HepG2 (cell line): ENCODE results near the gene KERA. TPM values are rescaled to one million over a fixed set of nuclear protein-coding genes. Genes with fewer than 3 reads are reported as not detected.

ENCODE experiments used
- ATAC-seq: fragments of 200-7000 bp; cut with Tn5 transposase; 3 replicates; pipeline ENCODE4 v1.9.1; 2020; ENCODE audit warnings: mild to moderate bottlenecking, moderate library complexity
- BruUV-seq: library from RNA; stranded (reverse); fragments of 400-500 nt; replicated peaks from 2 replicates; lab custom pipeline; 2021; lab: Mats Ljungman, UMichigan
- CTCF ChIA-PET: fragments of 300-600 bp; formaldehyde crosslinking; extraction: SDS; loops from one replicate; lab custom pipeline; 2021; ENCODE audit warnings: low total read pairs, inconsistent platforms, low intra/inter-chr PET ratio; lab: Yijun Ruan, JAX
- POLR2A ChIA-PET: fragments of 350-600 bp; sonication (Branson Sonifier 250); formaldehyde crosslinking; loops from one replicate; lab custom pipeline; 2020; ENCODE audit warnings: antibody characterized with exemption, inconsistent platforms; lab: Yijun Ruan, JAX
- DNase-seq: peaks from one replicate; pipeline ENCODE4 v3.0.0-alpha.2; 2015; ENCODE audit warnings: low spot score
- FAIRE-seq: peaks from 3 replicates; lab custom pipeline; 2011; peaks lifted over from hg19 to GRCh38; lab: Jason Lieb, UNC
- H2AFZ ChIP-seq: one replicate; pipeline ENCODE4 v1.6.1; 2011; ENCODE audit warnings: low read length, inconsistent platforms
- H3K27ac ChIP-seq: fragments of 300-600 bp; 3 replicates; pipeline ENCODE4 v1.8.0; 2011; ENCODE audit warnings: mixed run types, mild to moderate bottlenecking, mixed read lengths, low read length, inconsistent platforms; ENCODE audit not compliant: insufficient read depth; ENCODE audit errors: extremely low read length
- H3K27me3 ChIP-seq, 2 experiments: fragments of 200-600 bp in 1 of 2; 2 replicates in 1 of 2; 3 replicates in 1 of 2; pipeline versions ENCODE4 v1.6.0 to v1.8.0; 2011; ENCODE audit warnings: low read length in 2 of 2, mild to moderate bottlenecking in 2 of 2, moderate library complexity in 2 of 2, inconsistent platforms in 1 of 2; ENCODE audit not compliant: insufficient read depth in 2 of 2, control insufficient read depth in 1 of 2
- H3K36me3 ChIP-seq, 2 experiments: fragments of 200-600 bp in 1 of 2; replicated peaks in 1 of 2; 2 replicates in 1 of 2; 3 replicates in 1 of 2; pipeline versions ENCODE4 v1.5.1 to v1.8.0; 2011; ENCODE audit warnings: low read length in 2 of 2, inconsistent platforms in 1 of 2; ENCODE audit not compliant: insufficient read depth in 2 of 2, control insufficient read depth in 1 of 2
- H3K4me1 ChIP-seq: 2 replicates; pipeline ENCODE4 v1.5.1; 2012; ENCODE audit warnings: low read length, inconsistent platforms; ENCODE audit not compliant: insufficient read depth
- H3K4me2 ChIP-seq: 2 replicates; pipeline ENCODE4 v1.6.0; 2011; ENCODE audit warnings: low read depth, low read length, inconsistent platforms
- H3K4me3 ChIP-seq, 3 experiments: fragments of 200-600 bp in 1 of 3; sonication (generic), shearing (Covaris generic) in 1 of 3; replicated peaks in 1 of 3; 2 replicates each; pipeline ENCODE4 v1.5.1; 2011 to 2016; ENCODE audit warnings: low read length in 3 of 3, inconsistent platforms in 2 of 3, low read depth in 2 of 3, mild to moderate bottlenecking in 2 of 3, control low read depth in 1 of 3, mixed read lengths in 1 of 3; ENCODE audit not compliant: insufficient read depth in 1 of 3
- H3K79me2 ChIP-seq: one replicate; pipeline ENCODE4 v1.6.1; 2011; ENCODE audit warnings: low read length, inconsistent platforms; ENCODE audit not compliant: insufficient read depth
- H3K9ac ChIP-seq: 2 replicates; pipeline ENCODE4 v1.6.0; 2011; ENCODE audit warnings: mild to moderate bottlenecking, low read depth, low read length, inconsistent platforms; ENCODE audit not compliant: insufficient read depth
- H3K9me3 ChIP-seq: 2 replicates; pipeline ENCODE4 v1.5.1; 2012; ENCODE audit warnings: mild to moderate bottlenecking, low read length
- H4K20me1 ChIP-seq: 2 replicates; pipeline ENCODE4 v1.6.0; 2011; ENCODE audit warnings: inconsistent platforms, mild to moderate bottlenecking, low read length, moderate library complexity; ENCODE audit not compliant: insufficient read depth
- HHEX ChIP-seq: IDR thresholded peaks from 2 replicates; pipeline ENCODE4 v1.6.1; 2016; ENCODE audit warnings: control low read depth
- HNF4A ChIP-seq: sonication (generic); formaldehyde crosslinking; IDR thresholded peaks from 2 replicates; pipeline ENCODE4 v1.4.0; 2020; ENCODE audit warnings: missing genetic modification reagents
- NONO ChIP-seq, 2 experiments: fragments of 450-650 bp in 1 of 2; sonication (generic) in 1 of 2; formaldehyde crosslinking in 1 of 2; IDR thresholded peaks in 1 of 2; conservative IDR thresholded peaks in 1 of 2; 2 replicates each; pipeline versions ENCODE4 v1.6.1 to v1.8.0; 2017 to 2022; ENCODE audit warnings: mild to moderate bottlenecking in 1 of 2, missing genetic modification reagents in 1 of 2, moderate library complexity in 1 of 2
- ZNF530 ChIP-seq: sonication (generic); formaldehyde crosslinking; IDR thresholded peaks from 2 replicates; pipeline ENCODE4 v1.5.0; 2020; ENCODE audit warnings: low read depth, mild to moderate bottlenecking, missing genetic modification reagents
- ZNF598 ChIP-seq: sonication (generic); formaldehyde crosslinking; IDR thresholded peaks from 2 replicates; pipeline ENCODE4 v1.5.1; 2020; ENCODE audit warnings: mild to moderate bottlenecking, missing genetic modification reagents, borderline replicate concordance
- WGBS: methylation state at CpG from one replicate; pipeline ENCODE4 v1.1.6; 2017; ENCODE audit warnings: low lambda C conversion rate; 5-methylcytosine and 5-hydroxymethylcytosine counted together
- in situ Hi-C: cut with HindIII; loops from 2 replicates; pipeline ENCODE4 v1.10.0; 2017; ENCODE audit warnings: low pct_unique_long_range_greater_than_20kb; ENCODE audit not compliant: extremely low pct_ligation_motif_present
- intact Hi-C: fragments of 100-400 bp; cut with micrococcal nuclease; formaldehyde crosslinking; loops from one replicate; pipeline ENCODE4 v1.10.0; 2022; ENCODE audit not compliant: unreplicated experiment
- polyA plus RNA-seq, 8 experiments: library from polyadenylated mRNA; depleted of rRNA in 3 of 8; stranded (reverse) in 7 of 8; unstranded in 1 of 8; fragments of >200 nt; fragmentation: Illumina TruSeq in 4 of 8; extraction: Trizol in 4 of 8; gene quantifications; 2 replicates each; pipeline versions ENCODE4 v1.2.1 to v1.2.3, GENCODE V29; 2011 to 2016; ENCODE audit warnings: low read depth in 4 of 8, missing spikeins in 1 of 8, mixed read lengths in 1 of 8; ENCODE audit not compliant: insufficient read depth in 1 of 8
- total RNA-seq, 5 experiments: library from RNA; depleted of rRNA; stranded (reverse); fragments of >200 nt; fragmentation: Illumina TruSeq; extraction: Trizol; gene quantifications; 2 replicates each; pipeline ENCODE4 v1.2.3, GENCODE V29; 2016; ENCODE audit warnings: low read depth in 1 of 5
- TF ChIP-seq, protein P1 (sequence below): sonication (generic); formaldehyde crosslinking; IDR thresholded peaks from 2 replicates; pipeline ENCODE4 v1.4.0; 2020; ENCODE audit warnings: missing genetic modification reagents
- TF ChIP-seq, protein P2 (sequence below): IDR thresholded peaks from 2 replicates; pipeline ENCODE4 v1.6.1; 2016; ENCODE audit warnings: control low read depth

KERA gene
- total and polyA plus RNA-seq, 2 of the 13 experiments (the other 11 are each of a cell fraction or from before 2014, with no cell fraction given): not detected

DNA sequence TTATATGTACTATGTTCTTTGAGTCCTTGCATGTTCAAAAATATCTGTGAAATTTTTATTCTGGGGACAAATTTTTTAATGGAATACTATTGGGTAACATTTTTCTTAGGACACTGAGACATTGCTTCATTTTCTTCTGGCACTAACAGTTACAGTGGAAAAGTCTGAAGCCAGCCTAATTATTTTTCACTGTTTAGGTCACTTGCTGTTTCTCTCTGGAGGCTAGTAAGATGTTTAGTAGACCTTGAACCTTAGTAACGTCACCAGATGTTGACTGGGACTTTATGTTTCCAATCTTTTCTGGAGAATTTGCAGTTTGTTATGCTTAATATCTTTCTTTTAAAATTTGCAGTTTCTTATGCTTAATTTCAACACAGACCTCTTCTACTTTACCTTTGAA lies 40.8 kb downstream of the KERA start:
- TF ChIP-seq, protein P1, sequence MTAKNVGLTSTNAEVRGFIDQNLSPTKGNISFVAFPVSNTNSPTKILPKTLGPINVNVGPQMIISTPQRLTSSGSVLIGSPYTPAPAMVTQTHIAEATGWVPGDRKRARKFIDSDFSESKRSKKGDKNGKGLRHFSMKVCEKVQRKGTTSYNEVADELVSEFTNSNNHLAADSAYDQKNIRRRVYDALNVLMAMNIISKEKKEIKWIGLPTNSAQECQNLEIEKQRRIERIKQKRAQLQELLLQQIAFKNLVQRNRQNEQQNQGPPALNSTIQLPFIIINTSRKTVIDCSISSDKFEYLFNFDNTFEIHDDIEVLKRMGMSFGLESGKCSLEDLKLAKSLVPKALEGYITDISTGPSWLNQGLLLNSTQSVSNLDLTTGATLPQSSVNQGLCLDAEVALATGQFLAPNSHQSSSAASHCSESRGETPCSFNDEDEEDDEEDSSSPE (CRISPR knock-in tag): no peak
- TF ChIP-seq HHEX (no peak), ZNF530 (no peak), NONO (IDR thresholded peaks at IDR 0.05) (no peak), NONO (CRISPR knock-in tag; conservative IDR thresholded peaks at IDR 0.05) (no peak), ZNF598 (no peak), HNF4A (no peak)
- TF ChIP-seq, protein P2, sequence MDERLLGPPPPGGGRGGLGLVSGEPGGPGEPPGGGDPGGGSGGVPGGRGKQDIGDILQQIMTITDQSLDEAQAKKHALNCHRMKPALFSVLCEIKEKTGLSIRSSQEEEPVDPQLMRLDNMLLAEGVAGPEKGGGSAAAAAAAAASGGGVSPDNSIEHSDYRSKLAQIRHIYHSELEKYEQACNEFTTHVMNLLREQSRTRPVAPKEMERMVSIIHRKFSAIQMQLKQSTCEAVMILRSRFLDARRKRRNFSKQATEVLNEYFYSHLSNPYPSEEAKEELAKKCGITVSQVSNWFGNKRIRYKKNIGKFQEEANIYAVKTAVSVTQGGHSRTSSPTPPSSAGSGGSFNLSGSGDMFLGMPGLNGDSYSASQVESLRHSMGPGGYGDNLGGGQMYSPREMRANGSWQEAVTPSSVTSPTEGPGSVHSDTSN: no peak
- ATAC-seq (no peak), DNase-seq (no peak), FAIRE-seq (no peak)
- no peaks in the 10 kb centered on the region for H4K20me1 ChIP-seq
- H3K79me2 ChIP-seq: no peaks in the 10 kb centered on the region
- no peak overlapping the region for H3K27ac ChIP-seq
- BruUV-seq: no TSS peak
- no peaks in the 10 kb centered on the region for H3K9me3 ChIP-seq
- ChIA-PET POLR2A (no interaction called here), CTCF (no interaction called here)
- no peaks in the 10 kb centered on the region for H3K4me1 ChIP-seq
- H2AFZ ChIP-seq: no peak overlapping the region
- H3K36me3 ChIP-seq: no peaks in the 10 kb centered on the region
- no peaks in the 10 kb centered on the region for H3K27me3 ChIP-seq
- intact Hi-C loops: no loop called here
- in situ Hi-C loops: no loop called here
- H3K9ac ChIP-seq: no peak overlapping the region
- H3K4me2 ChIP-seq: no peak overlapping the region
- WGBS: 5% methylated on average over 1 of the region's 1 CpG
- H3K4me3 ChIP-seq: no peak overlapping the region
